ENCODE data around the gene CD86.
"Not testable (repeated sequence)": the region's sequence is repeated elsewhere in the genome, so short reads cannot be mapped to it uniquely, and the experiment has no call there.

The CD86 gene

GRCh38 chr3:122164983-122165382, 109.8 kb downstream of the CD86 start:
- DNase-seq = not testable (repeated sequence)

GRCh38 chr3:122167630-122168029, 112.5 kb downstream of the CD86 start:
- no peak for DNase-seq

GRCh38 chr3:122168044-122168443, 112.9 kb downstream of the CD86 start:
- DNase-seq = no peak

GRCh38 chr3:122169911-122170310, 114.7 kb downstream of the CD86 start:
- DNase-seq = no peak
